GM19467 (cell line): ENCODE data around the gene FLG2.
"Not testable (repeated sequence)": the region's sequence is repeated elsewhere in the genome, so short reads cannot be mapped to it uniquely, and the experiment has no call there.

Experiments
- ATAC-seq: cut with Tn5 transposase; IDR thresholded peaks from one replicate; pipeline ENCODE4 v1.9.1; 2021; ENCODE audit warnings: mild to moderate bottlenecking, moderate library complexity; ENCODE audit not compliant: unreplicated experiment

The FLG2 gene

DNA sequence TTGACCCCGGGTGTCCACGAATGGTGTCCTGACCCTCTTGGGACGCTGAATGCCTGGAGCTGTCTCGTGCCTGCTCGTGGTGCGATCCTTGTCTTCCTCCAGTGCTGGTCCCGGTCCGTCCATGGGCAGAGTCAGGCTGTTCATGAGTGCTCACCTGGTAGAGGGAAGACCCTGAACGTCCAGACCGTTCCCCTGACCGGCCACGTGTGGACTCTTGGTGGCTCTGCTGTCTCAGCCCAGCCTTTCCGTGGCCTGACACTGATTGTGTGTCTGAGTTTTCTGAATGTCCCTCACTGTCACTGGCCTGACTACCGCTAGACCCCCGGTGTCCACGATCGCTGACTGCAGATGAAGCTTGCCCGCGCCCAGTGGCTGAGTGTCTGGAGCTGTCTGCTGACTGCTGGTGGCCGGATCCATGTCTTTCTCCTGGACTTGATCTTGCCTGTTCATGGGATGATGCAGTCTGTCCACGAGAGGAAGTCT is 46.4 kb downstream of the FLG2 start:
- no peak for ATAC-seq

DNA sequence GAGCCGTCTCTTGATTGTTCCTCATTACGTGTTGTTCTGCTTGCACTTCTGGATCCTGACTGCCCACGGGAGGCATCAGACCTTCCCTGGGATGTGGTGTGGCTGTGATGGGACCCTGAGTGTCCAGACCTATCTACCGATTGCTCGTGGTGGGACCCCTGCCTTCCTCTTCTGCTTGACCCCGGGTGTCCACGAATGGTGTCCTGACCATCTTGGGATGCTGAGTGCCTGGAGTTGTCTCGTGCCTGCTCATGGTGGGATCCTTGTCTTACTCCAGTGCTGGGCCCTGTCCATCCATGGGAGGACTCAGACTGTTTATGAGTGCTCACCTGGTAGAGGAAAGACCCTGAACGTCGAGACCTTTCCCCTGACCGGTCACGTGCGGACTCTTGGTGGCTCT is 47.6 kb downstream of the FLG2 start:
- ATAC-seq = not testable (repeated sequence)

DNA sequence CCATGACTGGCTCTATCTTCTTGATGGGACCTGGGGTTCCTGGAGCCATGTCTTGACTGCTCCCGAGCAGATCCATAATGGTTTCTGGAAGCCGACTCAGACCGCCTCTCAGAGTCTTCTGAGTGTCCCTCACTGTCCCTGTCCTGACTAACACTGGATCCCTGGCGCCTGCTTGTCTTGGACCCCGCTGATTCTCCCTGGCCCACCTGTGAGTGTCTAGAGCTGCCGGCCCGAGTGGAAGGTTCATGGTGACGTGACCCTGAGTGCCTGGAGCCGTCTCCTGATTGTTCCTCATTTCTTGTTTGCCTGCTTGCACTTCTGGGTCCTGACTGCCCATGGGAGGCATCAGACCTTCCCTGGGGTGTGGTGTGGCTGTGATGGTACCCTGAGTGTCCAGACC is 49.9 kb downstream of the FLG2 start:
- no peak for ATAC-seq

DNA sequence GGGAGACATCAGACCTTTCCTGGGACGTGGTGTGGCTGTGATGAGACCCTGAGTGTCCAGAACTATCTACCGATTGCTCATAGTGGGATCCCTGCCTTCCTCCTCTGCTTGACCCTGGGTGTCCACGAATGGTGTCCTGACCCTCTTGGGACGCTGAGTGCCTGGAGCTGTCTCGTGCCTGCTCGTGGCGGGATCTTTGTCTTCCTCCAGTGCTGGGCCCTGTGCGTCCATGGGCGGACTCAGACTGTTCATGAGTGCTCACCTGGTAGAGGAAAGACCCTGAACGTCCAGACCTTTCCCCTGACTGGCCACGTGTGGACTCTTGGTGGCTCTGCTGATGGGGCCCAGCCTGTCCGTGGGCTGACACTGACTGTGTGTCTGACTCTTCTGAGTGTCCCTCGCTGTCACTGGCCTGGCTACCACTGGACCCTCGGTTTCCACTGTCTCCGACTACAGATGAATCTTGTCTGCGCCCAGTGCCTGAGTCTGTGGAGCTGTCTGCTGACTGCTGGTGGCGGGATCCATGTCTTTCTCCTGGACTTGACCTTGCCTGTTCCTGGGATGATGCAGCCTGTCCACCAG is 50.4 kb downstream of the FLG2 start:
- not testable (repeated sequence) for ATAC-seq

DNA sequence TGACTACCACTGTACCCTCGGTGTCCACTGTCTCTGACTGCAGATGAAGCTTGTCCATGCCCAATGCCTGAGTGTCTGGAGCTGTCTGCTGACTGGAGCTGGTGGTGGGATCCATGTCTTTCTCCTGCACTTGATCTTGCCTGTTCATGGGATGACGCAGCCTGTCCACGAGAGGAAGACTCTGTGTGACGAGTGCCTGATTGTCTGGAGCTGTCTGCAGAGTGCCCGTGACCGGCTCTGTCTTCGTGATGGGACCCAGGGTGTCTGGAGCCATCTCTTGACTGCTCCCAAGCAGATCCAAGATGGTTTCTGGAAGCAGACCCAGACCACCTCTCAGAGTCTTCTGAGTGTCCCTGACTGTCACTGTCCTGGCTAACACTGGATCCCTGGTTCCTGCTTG is 51.0 kb downstream of the FLG2 start:
- ATAC-seq = not testable (repeated sequence)

DNA sequence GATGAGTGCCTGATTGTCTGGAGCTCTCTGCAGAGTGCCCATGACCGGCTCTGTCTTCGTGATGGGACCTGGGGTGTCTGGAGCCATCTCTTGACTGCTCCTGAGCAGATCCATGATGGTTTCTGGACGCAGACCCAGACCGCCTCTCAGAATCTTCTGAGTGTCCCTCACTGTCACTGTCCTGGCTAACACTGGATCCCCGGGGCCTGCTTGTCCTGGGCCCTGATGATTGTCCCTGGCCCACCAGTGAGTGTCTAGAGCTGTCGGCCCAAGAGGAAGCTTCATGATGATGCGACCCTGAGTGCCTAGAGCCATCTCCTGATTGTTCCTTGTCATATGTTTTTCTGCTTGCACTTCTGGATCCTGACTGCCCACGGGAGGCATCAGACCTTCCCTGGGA is 51.8 kb downstream of the FLG2 start:
- ATAC-seq = not testable (repeated sequence)

DNA sequence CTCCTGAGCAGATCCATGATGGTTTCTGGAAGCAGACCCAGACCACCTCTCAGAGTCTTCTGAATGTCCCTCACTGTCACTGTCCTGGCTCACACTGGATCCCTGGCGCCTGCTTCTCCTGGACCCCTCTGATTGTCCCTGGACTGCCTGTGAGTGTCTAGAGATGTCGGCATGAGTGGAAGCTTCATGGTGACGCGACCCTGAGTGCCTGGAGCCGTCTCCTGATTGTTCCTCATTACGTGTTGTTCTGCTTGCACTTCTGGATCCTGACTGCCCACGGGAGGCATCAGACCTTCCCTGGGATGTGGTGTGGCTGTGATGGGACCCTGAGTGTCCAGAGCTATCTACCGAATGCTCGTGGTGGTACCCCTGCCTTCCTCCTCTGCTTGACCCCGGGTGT is 53.7 kb downstream of the FLG2 start:
- not testable (repeated sequence) for ATAC-seq

DNA sequence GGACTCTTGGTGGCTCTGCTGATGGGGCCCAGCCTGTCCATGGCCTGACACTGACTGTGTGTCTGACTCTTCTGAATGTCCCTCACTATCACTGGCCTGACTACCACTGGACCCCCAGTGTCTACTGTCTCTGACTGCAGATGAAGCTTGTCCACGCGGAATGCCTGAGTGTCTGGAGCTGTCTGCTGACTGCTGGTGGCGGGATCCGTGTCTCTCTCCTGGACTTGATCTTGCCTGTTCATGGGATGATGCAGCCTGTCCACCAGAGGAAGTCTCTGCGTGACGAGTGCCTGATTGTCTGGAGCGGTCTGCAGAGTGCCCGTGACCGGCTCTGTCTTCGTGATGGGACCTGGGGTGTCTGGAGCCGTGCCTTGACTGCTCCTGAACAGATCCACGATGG is 55.0 kb downstream of the FLG2 start:
- not testable (repeated sequence) for ATAC-seq

DNA sequence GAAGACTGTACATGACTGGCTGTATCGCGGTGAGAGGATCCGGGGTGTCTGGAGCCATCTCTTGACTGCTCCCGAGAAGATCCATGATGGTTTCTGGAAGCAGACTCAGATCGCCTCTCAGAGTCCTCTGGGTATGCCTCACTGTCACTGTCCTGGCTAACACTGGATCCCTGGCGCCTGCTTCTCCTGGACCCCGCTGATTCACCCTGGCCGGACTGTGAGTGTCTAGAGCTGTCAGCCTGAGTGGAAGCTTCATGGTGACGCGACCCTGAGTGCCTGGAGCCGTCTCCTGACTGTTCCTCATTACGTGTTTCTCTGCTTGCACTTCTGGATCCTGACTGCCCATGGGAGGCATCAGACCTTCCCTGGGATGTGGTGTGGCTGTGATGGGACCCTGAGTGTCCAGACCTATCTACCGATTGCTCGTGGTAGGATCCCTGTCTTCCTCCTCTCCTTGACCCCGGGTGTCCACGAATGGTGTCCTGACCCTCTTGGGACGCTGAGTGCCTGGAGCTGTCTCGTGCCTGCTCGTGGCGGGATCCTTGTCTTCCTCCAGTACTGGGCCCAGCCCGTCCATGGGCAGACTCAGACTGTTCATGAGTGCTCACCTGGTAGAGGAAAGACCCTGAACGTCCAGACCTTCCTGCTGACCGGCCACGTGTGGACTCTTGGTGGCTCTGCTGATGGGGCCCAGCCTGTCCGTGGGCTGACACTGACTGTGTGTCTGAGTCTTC is 56.5 kb downstream of the FLG2 start:
- ATAC-seq = not testable (repeated sequence)
